NCI-H1417 (cell line): Measurements from ENCODE around the gene ILK.

ENCODE experiments used
- DNase-seq, 3 experiments: peaks; one replicate each; lab custom pipeline; 2025; lab: John Stamatoyannopoulos, UW

The ILK gene

DNA sequence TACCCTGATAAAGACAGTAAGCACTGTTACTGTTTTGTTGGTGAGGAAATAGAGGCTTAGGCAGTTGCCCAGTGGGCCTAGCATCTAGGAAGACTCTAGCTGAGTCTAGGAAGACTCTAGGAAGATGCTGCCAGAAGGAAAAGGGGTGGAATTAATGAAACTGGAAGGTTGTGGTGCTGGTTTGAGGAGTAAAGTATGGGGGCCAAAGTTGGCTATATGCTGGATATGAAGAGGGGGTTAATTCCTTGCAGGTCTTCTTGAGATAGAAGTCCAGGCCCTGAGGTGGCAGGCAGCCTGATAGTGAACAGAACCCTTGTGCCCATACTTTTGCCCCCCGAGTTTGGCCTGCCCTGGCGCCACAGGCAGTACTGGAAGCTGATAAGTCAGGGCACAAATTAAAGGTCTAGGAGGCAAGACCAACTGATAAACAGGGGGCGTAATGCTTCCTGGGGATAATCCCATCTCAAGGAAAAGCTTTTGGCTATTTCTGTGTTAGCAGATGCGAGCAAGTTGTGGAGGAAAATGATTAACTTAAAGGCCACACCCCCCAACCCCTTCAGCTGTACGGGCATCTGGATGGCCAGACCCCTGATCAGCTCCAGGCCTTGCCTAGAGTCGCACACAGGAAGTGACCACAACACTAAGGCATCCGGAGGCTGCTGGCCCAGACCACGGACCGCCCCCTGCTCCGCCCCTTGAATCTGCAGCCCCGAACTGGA is 3.1 kb downstream of the ILK start:
- no peak for DNase-seq

DNA sequence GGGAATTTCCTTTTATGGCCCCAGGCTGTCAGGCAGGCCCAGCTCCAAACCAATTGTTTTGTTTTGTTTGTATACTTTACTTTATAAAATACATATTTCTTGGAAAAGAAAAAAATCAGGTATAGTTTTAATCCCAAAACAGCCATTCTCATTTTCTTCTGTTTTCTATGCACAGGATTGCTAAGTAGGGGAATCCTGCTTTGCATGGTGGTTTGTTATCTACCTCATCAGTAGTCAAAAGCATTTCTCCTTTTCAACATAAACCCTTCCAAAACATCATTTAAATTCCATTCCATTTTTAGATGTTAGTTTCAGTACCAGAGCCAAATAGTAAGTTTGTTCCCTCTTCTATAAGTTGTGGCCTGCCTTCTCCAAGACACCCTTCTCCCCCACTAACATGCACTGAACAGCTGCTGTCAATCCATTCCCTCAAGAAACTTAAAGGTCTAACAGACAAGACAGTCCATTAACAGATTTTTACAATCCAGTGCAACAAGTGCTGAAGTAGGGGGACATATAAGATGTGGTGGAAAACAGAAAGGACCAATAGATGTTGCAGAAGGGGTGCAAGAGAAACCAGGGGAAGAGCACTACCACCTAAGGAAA is 3.7 kb downstream of the ILK start:
- DNase-seq, result no peak

DNA sequence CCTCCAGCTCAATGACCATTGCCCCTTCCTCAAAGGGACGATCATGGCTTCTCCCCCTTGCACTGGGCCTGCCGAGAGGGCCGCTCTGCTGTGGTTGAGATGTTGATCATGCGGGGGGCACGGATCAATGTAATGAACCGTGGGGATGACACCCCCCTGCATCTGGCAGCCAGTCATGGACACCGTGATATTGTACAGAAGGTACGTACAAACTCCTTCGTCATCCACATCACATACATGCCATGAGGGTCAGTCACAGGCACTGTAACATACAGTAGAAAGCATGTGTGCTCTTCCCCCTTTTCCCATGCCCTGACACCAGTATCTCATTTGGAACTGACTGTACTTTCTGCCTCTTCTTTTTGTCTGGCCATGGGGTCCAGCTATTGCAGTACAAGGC is 4.4 kb downstream of the ILK start:
- no peak for DNase-seq

DNA sequence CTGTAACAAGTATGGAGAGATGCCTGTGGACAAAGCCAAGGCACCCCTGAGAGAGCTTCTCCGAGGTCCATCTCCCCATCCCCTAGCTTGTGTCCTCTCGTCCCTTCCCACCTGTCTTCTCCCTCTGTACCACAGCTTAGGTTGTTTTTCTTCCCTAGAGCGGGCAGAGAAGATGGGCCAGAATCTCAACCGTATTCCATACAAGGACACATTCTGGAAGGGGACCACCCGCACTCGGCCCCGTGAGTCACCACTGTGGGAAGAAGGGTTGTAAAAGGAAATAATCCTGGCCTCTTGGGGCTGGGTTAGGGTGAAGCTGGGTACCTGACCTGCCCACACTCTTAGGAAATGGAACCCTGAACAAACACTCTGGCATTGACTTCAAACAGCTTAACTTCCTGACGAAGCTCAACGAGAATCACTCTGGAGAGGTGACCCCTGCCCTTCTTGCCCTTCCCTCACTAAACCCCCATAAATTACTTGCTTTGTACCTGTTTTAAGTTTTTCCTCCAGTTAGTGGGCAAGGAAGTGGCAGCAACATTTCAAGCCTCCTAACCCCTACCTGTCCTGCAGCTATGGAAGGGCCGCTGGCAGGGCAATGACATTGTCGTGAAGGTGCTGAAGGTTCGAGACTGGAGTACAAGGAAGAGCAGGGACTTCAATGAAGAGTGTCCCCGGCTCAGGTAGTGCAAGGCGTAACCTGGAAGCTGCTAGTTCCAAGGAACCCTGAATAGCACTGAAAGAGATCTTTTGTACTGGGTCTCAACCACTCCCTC is 5.3 kb downstream of the ILK start:
- DNase-seq, result no peak

DNA sequence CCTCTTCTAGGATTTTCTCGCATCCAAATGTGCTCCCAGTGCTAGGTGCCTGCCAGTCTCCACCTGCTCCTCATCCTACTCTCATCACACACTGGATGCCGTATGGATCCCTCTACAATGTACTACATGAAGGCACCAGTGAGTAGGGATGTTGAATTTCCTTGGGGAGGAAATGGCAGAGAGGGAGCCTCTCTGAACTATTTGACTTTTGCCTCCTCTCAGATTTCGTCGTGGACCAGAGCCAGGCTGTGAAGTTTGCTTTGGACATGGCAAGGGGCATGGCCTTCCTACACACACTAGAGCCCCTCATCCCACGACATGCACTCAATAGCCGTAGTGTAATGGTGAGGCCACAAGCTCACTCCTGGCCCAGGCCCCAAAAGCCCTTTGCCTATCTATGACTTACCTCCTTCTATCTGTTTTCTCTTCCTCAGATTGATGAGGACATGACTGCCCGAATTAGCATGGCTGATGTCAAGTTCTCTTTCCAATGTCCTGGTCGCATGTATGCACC is 6.0 kb downstream of the ILK start:
- no peak for DNase-seq

DNA sequence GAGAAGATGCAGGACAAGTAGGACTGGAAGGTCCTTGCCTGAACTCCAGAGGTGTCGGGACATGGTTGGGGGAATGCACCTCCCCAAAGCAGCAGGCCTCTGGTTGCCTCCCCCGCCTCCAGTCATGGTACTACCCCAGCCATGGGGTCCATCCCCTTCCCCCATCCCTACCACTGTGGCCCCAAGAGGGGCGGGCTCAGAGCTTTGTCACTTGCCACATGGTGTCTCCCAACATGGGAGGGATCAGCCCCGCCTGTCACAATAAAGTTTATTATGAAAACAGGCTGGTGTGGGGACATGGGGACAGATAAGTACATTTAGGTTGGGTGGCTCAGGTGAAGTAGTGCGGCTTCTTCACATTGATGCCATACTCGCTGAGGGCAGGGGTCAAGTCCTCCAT is 7.0 kb downstream of the ILK start:
- no peak for DNase-seq

DNA sequence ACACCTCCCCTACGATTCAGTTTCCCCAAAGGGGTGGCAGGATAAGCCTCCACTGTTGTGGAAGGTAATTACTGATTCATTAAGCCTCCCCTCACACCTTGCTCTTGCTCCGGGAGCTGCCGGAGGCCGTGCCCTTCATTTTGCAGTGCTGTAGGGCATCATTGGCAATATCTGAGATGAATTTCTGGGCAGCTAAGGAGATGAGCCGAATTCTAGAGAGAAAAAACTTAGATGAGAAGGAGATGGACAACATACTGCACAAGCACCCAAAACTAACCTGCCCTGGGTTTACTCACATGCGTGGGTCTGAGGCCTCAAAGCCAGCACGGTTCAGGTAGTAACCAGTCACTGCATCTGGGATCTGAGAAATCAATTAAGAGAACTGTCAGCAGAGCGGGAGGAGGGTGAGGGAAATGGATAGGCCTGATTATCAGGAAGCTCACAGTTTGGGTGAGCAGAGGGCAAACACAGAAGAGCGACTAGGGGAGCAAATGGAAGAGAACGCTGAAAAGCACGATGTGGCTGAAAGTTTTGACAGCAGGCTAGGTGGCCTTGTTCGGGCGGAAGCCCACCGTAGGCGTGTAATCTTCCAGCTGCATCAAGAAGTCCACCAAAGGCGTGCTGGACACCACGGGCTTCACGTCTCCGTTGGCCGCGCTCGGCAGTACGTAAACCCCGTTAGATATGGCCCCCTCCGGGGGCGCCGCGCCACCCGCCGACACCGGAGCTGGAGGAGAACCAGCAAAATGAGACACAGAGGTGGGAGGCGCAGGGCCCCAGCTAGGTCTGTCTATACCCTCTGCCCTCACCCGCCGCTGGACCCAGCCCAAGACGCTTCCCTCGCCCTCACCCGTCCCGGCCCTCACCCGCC is 7.8 kb downstream of the ILK start:
- peak in 2 of 3 experiments; percentile 34 to 47 for DNase-seq

DNA sequence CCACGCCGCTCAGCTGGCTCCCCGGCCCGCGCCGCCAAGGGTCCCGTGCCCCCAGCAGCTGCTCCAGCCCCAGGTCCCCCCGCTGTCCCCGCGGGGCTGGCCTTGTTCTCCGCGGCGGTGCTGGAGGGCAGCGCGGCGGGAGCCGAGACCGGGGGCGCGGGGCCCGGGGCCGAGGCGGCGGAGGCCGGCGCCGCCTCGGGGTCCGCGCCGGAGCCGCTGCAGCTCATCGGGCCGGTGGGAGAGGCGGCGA is 8.3 kb downstream of the ILK start:
- DNase-seq, result no peak

DNA sequence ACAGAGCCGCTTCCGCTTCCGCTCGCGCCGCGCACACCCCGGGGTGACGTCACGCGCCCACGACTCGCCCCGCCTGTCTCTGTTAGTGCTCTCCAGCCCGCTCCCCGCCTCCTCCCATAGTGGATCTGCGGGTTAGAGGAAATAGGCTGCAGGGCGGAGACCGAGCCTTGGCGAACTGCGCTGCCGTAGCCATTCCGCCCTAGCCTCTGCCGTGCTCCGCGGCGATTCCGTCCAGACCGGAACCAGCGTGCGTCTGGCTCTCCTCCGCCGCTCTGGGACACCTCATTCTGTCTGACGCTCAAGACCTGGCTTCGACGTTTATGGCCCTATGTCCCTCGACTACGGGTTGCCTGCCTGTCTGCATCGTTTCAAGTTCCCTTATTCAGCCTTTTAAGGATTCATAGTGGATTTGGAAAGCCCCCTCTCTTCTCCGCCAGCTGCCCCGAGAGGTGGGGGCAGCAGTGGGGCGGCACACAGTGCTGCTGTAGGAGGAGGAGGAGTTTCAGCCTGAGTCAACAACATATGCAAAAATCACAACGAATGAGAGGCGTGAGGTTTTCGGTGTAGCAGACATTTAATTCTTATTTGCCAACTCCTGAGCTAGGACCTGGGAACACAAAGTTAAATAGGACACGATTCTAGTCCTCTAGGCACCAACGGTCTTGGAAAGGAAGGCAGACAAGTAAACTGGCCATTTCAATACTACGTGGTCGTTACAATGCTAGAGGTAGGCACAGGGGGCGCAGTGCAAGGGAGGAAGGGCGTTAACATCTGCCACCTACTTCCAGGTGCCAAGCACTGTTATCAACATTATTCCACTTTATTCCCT is 8.9 kb downstream of the ILK start, which contains the start of gene TAF10:
Gene TAF10, minus strand, starts transcription at position 4 of the 829 bp plus-strand sequence. CDS start 27 bp downstream, outside the sequence.
- DNase-seq, result peak; percentile 90 to 97 (median 95)

DNA sequence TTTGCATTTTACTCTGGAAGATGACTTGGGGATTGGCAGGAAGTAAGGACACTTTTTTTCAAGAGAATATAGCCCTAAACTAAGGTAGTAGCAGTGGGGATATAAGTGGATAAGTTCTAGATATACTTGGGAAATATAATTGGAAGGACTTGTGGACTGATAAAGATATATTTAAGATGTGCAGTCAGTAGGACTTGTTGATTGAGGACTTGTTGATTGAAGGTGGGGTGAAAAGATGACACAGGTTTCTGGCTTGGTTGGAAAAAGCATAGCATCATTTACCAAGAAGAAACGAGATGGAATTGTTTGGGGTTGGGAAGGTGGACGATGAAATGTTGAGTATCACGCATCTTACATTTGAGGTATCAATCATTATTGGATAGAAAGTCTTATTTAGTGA is 9.9 kb downstream of the ILK start:
- no peak for DNase-seq

DNA sequence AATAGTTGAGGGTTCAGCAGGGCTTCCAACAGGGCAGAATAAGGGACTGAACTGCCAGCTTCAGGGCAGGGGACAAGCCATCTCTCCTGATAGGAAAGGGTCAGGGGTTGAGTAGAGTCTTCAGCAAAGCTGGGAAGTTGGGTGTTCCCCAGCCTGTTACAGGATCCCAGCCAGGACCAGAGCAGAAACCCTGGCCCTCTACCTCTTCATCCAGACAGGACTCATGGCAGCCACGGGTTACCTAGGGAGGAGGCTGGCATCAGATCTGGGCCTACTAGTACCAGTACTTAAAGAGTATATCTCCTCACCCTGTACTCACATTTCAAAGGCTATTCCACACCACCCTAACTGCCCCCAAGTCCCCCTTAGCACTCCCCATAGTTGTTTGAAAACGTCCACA is 10.9 kb downstream of the ILK start:
- DNase-seq, result no peak

DNA sequence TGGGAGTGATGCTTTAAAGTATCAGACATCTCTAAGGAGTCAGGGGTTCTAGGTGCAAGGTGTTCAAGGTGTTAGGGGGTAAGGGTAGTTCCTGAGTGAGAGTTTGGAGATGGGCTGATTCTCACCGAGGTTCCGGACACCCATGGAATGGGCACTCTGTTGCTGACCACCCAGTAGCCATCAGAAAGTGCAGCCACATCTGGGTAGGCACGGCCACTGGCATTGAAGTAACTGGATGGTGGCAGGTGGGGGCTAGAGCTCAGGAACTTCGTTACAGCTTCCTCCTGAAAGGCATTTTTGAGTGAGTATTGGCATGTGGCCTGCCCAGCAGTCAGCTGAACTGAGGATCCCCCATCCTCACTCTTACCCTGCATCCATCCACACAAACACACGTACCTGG is 11.5 kb downstream of the ILK start:
- DNase-seq, result no peak

DNA sequence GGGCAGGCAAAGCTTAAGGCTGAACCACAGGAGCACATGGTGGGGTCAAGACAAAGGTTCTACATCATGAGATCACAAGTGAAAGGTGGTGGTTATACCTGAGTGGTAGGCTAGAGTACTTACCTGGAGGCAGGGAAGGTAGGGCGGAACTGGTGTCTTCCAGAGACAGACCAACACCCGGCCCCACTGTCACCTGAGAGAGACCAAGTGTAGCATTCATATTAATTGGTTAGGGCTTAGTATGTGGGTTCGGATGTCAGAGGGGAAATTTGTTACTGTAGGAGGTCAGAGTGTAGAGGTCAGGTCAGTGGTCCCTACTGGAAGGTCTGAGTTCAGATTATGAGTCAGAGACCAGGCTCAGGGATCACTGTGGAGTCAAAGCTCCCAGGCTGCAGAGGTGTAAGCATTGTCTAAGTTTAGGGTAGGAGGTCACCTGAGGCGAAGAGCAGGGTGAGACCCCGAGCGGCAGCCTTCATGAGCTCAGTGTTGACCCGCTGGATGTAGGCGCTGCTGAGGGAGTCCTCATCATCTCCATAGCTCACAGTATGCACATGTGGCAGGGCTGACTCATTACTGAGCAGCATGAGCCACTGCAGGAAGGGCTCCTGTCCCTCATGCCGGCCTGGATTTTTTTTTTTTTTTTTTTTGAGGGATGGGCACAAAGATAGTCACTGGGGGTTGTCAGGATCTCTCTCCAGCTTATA is 12.5 kb downstream of the ILK start:
- no peak for DNase-seq

DNA sequence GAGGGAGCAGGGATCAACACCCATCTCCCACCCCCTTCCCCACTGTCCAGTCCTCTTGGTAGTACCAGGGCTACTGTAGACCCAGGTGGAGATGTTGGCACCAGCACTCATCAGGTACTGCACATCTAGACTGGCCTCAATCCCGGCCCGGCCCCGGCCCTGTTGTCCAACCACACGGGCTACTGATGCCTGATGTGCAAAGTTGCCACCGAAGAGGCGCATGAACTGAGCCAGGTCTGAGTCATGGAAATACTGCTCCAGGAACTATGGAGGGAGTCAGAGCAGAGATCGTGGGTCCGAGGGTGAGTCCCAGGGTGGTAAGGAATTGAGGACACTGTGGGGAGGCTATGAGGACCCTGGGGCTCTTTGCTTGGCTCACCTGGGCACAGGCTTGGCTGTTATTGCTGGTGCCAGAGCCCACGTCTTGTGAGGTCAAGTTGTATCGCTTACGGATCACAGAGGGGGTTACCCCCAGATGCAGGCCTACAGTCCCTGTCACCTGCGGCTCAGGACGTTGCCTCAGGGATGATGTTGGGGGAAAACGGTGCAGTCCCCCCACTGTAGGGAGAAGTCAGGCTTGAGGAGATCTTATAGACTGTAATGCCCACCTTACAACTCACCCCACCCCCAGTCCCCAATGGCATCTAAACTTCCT is 13.1 kb downstream of the ILK start:
- no peak for DNase-seq

DNA sequence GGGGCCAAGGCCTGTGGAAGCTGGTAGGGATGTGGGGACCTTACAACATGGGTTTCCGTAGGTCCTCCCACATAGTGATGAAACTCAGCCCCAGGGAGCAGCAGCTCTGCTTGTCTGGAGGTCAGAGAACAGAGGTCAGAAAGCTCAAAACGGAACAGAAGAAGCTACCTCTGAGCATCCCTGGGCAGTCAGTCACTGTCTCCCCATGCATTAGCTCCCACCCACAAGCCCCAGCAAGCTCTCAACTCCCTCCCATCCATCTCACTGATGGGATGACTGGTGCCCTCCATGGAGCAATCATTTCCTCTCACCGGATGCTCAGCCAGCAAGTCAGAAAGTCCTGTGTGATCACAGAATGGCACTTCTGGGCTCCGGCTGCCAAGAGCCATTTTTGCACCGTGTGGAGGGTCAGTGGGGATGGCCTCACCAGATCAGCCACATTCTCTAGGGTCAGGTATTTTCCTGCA is 13.8 kb downstream of the ILK start:
- no peak for DNase-seq

DNA sequence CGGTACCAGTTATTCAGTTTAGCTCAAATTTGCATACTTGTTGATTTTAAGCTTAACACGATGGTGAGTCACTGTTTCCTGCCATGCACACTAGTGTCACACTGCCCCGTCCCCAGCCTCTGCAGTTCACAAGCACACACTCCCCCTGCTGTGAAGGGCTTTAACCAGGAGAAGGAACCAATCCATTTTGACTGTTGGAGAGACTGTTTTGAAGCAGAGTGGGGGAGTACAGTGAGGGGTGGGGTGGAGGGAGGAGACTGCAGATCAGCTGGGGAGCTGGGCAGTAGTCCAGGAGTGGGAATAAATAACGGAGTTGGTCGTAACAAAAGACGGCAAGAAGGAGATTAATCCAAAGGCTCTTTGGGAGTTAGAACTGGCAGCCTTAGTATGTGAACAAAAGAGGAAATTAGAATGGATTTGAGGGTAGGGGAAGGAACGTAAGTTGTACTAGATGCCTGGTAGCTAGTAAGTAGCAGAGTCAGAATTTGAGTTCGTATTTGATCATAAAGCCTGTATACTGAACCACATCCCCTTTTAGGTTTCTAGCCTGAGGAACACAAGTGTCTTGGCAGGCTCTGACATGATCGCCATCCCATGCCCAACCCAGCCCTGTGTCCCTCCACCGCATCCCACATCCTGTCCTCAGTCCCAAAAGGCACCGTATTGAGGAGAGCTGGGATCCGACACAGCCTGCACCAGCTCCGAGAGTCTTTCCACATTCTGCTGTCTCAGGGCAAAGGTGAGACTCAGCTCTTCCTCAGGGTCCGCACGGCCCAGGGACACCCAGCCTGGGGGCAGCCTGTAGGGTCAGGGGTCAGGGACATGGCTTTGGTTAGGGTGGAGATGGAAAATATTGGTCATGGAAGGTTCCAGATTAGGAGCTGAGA is 14.8 kb downstream of the ILK start:
- DNase-seq, result no peak

DNA sequence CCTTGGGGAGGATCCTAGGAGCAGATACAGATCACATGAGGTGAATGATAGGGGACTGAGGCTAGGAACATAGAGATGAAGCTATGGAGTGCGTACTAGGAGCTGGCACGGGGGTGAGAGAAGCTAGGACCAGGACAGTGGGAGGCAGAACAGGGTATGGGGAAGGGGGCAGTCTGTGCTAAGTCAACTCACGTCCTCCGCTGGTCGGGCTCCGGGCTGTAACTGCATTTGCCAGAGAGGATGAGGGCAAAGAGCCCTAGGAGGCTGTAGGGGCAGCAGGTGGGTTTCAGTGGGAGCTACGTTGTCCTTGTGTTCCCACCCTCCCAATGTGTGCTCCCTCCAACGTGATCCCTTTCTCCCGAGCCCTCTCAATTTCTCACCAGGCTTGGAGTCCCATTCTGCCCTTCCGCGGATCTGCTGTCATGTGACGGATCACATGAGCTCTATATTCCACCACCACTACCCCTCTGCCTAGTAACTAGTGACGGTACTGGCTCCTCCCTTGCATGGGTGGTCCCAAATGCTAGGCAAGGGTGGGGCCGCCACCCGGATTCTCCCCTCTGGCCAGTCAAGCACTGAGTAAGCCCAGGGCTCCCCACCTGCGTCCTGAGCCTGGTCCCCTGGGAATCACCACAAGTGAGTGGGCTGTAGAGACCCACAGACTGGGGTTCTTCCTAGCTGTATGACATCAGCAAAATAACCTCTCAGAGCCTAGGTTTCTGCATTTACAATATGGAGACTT is 15.6 kb downstream of the ILK start, which contains the start of gene TPP1:
Gene TPP1, minus strand, starts transcription at position 419 of the 742 bp plus-strand sequence. Its CDS starts 22 bp downstream, at position 397.
- peak; percentile 84 to 93 (median 93) for DNase-seq

DNA sequence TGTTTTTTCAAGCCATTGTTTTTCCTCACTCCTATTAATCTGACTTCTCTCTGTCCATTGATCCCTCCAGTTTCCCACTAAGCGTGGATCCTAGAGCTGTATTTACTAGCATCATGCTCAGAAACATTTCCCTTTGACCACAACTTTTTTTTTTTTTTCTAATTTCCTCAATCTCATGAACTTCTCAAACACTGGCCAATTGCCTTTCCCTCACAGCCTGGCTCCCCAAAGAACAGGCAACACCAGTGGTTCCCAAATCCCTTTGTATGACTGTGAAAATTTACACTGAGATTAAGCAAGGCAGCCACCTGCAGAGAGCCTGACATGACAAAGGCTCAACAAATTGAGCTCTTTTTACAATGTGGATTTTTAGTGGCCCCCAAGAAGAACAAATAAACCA is 17.1 kb downstream of the ILK start:
- DNase-seq, result no peak
